ENCODE data around the gene BBOF1.
"Not testable (repeated sequence)": the region's sequence is repeated elsewhere in the genome, so short reads cannot be mapped to it uniquely, and the experiment has no call there.

BBOF1 gene, protein sequence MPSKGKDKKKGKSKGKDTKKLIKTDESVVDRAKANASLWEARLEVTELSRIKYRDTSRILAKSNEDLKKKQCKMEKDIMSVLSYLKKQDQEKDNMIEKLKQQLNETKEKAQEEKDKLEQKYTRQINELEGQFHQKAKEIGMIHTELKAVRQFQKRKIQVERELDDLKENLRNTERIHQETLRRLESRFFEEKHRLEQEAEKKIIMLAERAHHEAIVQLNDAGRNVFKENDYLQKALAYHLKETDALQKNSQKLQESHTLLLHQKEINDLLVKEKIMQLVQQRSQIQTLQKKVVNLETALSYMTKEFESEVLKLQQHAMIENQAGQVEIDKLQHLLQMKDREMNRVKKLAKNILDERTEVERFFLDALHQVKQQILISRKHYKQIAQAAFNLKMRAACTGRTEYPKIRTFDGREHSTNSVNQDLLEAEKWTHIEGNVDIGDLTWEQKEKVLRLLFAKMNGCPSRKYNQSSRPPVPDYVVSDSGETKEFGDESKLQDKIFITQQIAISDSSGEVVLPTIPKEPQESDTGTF

GRCh38 chr14:74018586-74019407 is at the start of gene BBOF1, which contains the start of gene ENTPD5:
TSS of gene BBOF1 (plus strand) at chr14:74019349. CDS start at chr14:74019479, 130 bp downstream.
TSS of gene ENTPD5 (minus strand) at chr14:74019288. CDS start at chr14:73988102, 31,186 bp downstream.
- FAIRE-seq, result no peak

DNA sequence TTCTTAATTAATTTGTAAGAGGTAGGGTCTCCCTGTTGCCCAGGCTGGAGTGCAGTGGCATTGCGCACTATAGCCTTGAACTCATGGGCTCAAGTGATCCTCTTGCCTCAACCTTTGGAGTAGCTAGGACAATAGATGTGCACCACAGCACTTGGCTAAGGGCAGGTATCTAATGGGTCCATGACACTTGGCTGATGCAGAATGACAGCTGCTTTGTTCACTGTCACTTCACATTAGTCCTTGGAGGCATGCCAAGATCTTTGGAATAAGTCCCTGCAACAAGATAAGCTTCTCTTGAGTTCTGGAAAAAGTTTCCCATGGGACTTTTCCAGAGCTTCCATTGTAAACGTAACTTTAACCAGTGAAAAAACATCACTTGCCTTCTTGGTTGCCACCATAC is 45.7 kb upstream of the BBOF1 start:
- no peak for FAIRE-seq

GRCh38 chr14:73976125-73976524 is 43.0 kb upstream of the BBOF1 start:
- no peak for FAIRE-seq

DNA sequence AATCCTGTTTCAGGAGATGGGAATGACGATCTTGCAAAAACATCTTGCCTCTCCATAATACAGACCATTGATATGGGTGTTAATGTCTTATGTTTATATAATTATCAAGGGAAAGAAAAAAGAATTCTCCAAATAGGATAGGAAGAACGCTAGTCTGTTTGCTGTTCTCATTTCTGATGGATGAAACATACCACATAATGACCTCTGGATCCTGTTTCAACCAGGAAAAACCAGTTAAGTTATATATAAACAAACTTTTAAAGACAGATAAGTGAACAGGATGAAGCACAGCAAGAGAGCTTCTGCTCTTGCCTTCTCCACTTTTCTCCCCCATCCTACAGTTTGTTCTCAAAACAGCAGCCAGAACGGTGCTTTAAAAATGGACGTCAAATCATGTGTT is 41.3 kb upstream of the BBOF1 start:
- no peak for FAIRE-seq

GRCh38 chr14:73988065-73988464 is 31.1 kb upstream of the BBOF1 start:
- FAIRE-seq, result no peak

GRCh38 chr14:73988656-73989055 is 30.5 kb upstream of the BBOF1 start:
- FAIRE-seq, result not testable (repeated sequence)

GRCh38 chr14:73991092-73991491 is 28.1 kb upstream of the BBOF1 start:
- no peak for FAIRE-seq

- not testable (repeated sequence) for FAIRE-seq
Observed at GRCh38 chr14:73994926-73995325, 24.2 kb upstream of the BBOF1 start.

DNA sequence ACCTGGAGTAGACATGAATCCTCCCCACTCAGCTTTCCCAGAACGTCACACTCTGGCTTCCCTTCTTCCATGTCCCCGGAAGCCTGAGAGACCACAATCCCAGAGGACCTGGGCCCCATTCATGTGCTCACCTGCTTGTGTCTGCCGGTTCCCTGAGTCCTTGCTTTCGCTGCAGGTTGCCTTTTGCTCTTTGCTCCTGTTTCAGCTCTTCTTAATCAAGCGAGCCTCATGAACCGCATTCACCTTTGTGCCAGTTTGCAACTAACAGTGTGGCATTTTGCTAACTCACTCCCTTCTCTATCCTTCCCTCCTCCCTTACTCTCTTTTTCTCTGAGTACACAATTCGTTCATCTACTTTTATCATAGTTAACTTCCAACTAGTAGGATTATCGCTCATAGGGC is 23.2 kb upstream of the BBOF1 start:
- FAIRE-seq, result no peak

DNA sequence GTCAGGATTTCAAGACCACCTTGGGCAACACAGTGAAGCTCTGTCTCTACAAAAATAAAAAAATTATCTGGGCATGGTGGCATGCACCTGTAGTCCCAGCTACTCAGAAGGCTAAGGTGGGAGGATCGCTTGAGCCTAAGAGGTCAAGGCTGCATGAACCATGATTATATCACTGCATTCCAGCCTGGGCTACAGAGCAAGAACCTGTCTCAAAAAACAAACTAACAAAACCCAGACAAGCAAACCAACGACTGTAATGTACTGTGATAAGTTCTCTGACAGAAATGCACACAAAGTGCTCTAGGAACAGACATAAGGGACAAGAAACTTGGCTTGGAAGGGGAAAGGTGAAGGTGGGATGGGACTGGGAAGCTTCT is 22.4 kb upstream of the BBOF1 start:
- no peak for FAIRE-seq

DNA sequence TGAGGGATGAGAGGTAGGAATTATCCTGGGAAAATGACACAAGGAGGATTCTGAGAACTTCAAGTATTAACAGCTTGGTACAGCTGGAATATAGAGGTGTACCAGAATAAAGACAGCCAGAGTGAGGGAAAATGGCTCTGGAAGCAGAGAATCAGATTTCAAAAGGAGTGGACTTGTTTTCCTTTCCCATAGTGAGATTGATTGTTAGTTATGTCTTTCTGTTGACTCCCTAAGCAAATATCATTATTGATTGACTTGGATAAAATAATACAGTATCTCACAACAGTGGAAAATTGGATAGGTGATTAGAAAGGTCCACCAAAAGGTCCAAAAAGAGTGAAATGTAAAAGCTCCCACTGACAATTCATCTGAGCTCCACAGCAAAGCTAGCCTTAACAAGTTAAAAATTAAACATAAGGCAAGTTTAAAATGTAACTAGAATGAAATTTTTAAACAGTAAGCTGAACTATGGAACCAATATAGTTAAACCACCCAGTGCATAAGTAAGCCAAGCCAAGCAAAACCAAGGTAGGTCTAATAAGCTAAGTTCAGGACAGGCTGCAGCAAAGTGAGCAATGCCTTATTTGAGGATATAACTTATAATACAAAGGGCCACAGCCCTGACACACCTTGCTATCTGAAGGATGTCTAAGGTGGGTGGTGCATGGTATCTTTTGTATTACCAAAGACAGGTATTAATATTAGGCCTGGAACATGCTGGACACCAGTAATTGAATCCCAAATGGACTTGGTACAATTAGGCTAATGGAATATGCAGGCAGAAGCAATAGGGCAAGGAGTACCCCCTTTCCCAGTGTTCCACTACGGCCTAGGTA is 21.8 kb upstream of the BBOF1 start:
- no peak for FAIRE-seq

- no peak for FAIRE-seq
Observed at GRCh38 chr14:73997944-73998447, 21.2 kb upstream of the BBOF1 start.

- no peak for FAIRE-seq
Observed at GRCh38 chr14:73998726-73999125, 20.4 kb upstream of the BBOF1 start.

DNA sequence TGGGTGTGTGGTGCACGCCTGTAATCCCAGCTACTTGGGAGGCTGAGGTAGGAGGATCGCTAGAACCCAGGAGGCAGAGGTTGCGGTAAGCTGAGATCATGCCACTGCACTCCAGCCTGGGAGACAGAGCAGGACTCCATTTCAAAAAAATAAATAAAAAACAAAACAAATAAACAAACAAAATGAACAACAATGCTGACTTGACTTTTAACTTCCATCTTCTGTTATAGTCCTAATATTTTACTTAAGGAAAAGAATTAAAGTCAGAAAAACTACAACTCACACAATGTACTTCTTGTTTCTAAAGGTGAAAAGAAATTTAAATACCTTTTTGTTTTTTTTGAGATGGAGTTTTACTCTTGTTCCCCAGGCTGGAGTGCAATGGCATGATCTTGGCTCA is 13.5 kb upstream of the BBOF1 start:
- not testable (repeated sequence) for FAIRE-seq

- FAIRE-seq, result no peak
Observed at GRCh38 chr14:74008843-74009499, 10.2 kb upstream of the BBOF1 start.

GRCh38 chr14:74014299-74014698 is 4.8 kb upstream of the BBOF1 start:
- FAIRE-seq, result no peak

- no peak for FAIRE-seq
Observed at GRCh38 chr14:74015176-74015575, 4.0 kb upstream of the BBOF1 start.

DNA sequence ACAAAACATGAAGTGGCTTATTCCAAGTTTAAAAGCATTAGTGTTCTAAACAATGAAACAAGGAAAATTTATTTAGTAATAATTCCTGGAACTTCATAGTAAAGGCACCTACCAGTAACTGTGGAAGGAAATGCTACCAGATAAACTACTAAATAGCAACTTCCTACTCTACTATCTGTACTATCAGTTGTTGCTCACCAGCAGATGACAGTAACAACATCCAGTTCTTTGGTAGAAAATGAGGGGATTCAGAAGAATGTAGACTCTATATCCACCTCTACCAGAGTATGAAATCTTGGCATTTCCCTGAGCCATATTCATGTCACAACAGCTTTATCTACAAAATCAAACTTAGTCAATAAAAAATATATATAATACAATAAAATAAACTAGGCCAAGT is 3.2 kb upstream of the BBOF1 start:
- FAIRE-seq, result no peak

DNA sequence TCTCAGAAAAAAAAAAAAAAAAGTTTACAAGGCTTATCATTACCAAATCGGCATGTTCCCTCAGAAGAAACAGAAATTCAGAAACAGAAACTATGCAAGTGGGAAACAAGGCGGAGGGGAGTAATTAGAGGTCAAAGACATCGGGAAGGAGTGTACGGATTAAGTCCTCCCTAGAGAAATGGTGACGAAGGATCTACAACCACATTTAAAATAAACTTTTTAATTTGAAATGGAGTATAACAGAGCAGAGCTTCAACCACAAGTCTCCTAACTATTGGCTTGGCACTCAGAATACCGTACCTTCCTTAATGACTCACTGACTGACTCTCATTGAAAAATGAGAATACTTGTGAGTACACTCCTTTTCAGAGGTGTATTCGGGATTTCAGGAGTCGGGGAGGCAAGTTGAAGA is 969 bp upstream of the BBOF1 start:
- no peak for FAIRE-seq

- no peak for FAIRE-seq
Observed at GRCh38 chr14:74019408-74020137, 424 bp downstream of the BBOF1 start.

- no peak for FAIRE-seq
Observed at GRCh38 chr14:74022346-74022745, 3.2 kb downstream of the BBOF1 start.

Data from islet of Langerhans (tissue), 1 donor.